Measurements from ENCODE around the gene MRPL20.

DNA sequence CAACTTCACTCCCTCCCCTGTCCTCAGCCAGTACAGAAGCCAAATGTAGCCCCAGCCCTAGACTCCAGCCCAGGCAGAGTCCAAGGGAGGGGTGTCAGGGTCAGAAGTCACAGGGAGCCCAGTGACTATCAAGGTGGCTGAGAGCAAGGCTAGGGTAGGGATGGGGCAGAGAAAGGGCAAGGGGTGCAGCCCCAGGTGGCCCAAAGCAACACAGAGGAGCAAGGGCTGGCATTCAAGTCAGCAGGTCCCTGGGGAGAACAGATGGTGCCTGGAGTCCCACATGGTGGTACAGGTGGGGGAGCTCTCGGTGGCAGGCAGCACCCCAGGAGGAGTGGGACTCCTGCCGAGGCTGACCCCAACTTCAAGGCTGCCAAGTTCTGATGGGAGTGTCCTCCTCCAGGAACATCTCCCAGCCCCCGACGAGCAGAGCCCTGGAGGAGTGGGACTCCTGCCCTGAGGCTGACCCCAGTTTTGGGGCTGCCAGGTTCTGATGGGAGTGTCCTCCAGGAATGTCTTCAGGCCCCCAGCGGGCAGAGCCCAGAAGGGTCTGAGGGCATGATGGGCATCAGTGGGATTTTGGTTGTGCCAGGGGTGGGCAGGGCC is 54.2 kb downstream of the MRPL20 start:
- TF ChIP-seq POLR2A (IDR thresholded peaks at IDR 0.05; ENCODE audit: low read length) (no peak), GATA1 (IDR thresholded peaks at IDR 0.05; ENCODE audit: low read depth, low read length) (no peak)

Data from erythroblast (primary cell).